GM19395 (cell line): Measurements from ENCODE around the gene MVB12A.

Experiments used
- ATAC-seq: cut with Tn5 transposase; IDR thresholded peaks from one replicate; pipeline ENCODE4 v1.9.1; 2021; ENCODE audit warnings: mild to moderate bottlenecking, moderate library complexity; ENCODE audit not compliant: unreplicated experiment

Gene MVB12A

GRCh38 chr19:17441241-17442021, 21.6 kb downstream of the MVB12A start:
- ATAC-seq, result no peak

GRCh38 chr19:17445526-17446165, 25.8 kb downstream of the MVB12A start:
- ATAC-seq, result no peak

GRCh38 chr19:17447704-17448130, 27.9 kb downstream of the MVB12A start:
- ATAC-seq, result no peak

- ATAC-seq, result no peak
Measured at GRCh38 chr19:17448131-17448967, 28.5 kb downstream of the MVB12A start, which contains the start of gene TMEM221. Gene TMEM221 (minus strand): TSS chr19:17448668. CDS start chr19:17448462, 206 bp downstream.

GRCh38 chr19:17450264-17451075, 30.6 kb downstream of the MVB12A start:
- no peak for ATAC-seq

GRCh38 chr19:17451820-17452219, 32.0 kb downstream of the MVB12A start:
- ATAC-seq, result no peak

- ATAC-seq, result no peak
Measured at GRCh38 chr19:17454576-17455071, 34.8 kb downstream of the MVB12A start.

- no peak for ATAC-seq
Measured at GRCh38 chr19:17455308-17456123, 35.7 kb downstream of the MVB12A start.

- no peak for ATAC-seq
Measured at GRCh38 chr19:17456127-17456526, 36.3 kb downstream of the MVB12A start.

GRCh38 chr19:17457616-17458015, 37.8 kb downstream of the MVB12A start:
- ATAC-seq, result no peak

- no peak for ATAC-seq
Measured at GRCh38 chr19:17458970-17459369, 39.1 kb downstream of the MVB12A start.

- ATAC-seq, result no peak
Measured at GRCh38 chr19:17460372-17461230, 40.8 kb downstream of the MVB12A start, which contains the start of gene NXNL1. Gene NXNL1 (minus strand): TSS chr19:17460926. CDS start chr19:17460869, 57 bp downstream.

GRCh38 chr19:17466487-17466850, 46.6 kb downstream of the MVB12A start:
- no peak for ATAC-seq

GRCh38 chr19:17467471-17468301, 47.8 kb downstream of the MVB12A start:
- no peak for ATAC-seq

- no peak for ATAC-seq
Measured at GRCh38 chr19:17468302-17469091, 48.6 kb downstream of the MVB12A start.

- ATAC-seq, result no peak
Measured at GRCh38 chr19:17469092-17469480, 49.2 kb downstream of the MVB12A start.
